K562 (cell line): ENCODE measurements around the gene ATG4C. TPM values are rescaled to one million over a fixed set of nuclear protein-coding genes. Genes with fewer than 3 reads are reported as not detected.

Experiments
- ATAC-seq: fragments of 200-7000 bp; cut with Tn5 transposase; 3 replicates; pipeline ENCODE4 v1.9.1; 2020; ENCODE audit warnings: moderate library complexity
- BruUV-seq: library from RNA; stranded (reverse); fragments of 400-500 nt; replicated peaks from 2 replicates; lab custom pipeline; 2021; lab: Mats Ljungman, UMichigan
- CTCF ChIA-PET: fragments of 300-600 bp; formaldehyde crosslinking; extraction: SDS; loops from one replicate; lab custom pipeline; 2021; ENCODE audit warnings: low intra/inter-chr PET ratio; lab: Yijun Ruan, JAX
- POLR2A ChIA-PET: fragments of 300-600, 350-650 bp; sonication (Branson Sonifier 250); formaldehyde crosslinking; extraction: SDS; loops from one replicate; lab custom pipeline; 2021; ENCODE audit warnings: antibody characterized with exemption, inconsistent platforms; lab: Yijun Ruan, JAX
- DNase-seq, 4 experiments: peaks; one replicate each; pipeline versions ENCODE4 v3.0.0 to v3.0.0-alpha.2; 2011 to 2018; ENCODE audit warnings: low spot score in 3 of 4, mixed read lengths in 3 of 4; ENCODE audit errors: extremely low read depth in 1 of 4
- FAIRE-seq: peaks from 2 replicates; lab custom pipeline; 2011; peaks lifted over from hg19 to GRCh38; lab: Jason Lieb, UNC
- H2AFZ ChIP-seq: 2 replicates; pipeline ENCODE4 v1.6.0; 2011; ENCODE audit warnings: low read depth, low read length, control low read depth, inconsistent platforms
- H3K27ac ChIP-seq: fragments of 200-600 bp; 3 replicates; pipeline ENCODE4 v1.8.0; 2011; ENCODE audit warnings: low read depth, mild to moderate bottlenecking, control low read depth, inconsistent platforms, low read length, moderate library complexity, mixed read lengths; ENCODE audit errors: extremely low read depth
- H3K27me3 ChIP-seq, 2 experiments: fragments of 300-600 bp in 1 of 2; 2 replicates in 1 of 2; 3 replicates in 1 of 2; pipeline versions ENCODE4 v1.6.0 to v1.8.0; 2011; ENCODE audit warnings: inconsistent platforms in 2 of 2, low read length in 2 of 2, mild to moderate bottlenecking in 1 of 2, mixed read lengths in 1 of 2, moderate library complexity in 1 of 2; ENCODE audit not compliant: control insufficient read depth in 2 of 2, insufficient read depth in 2 of 2
- H3K36me3 ChIP-seq: fragments of 300-600 bp; 3 replicates; pipeline ENCODE4 v1.8.0; 2011; ENCODE audit warnings: mild to moderate bottlenecking, low read length, inconsistent platforms; ENCODE audit not compliant: control insufficient read depth, insufficient read depth
- H3K4me1 ChIP-seq, 2 experiments: fragments of 200-600 bp in 1 of 2; replicated peaks in 1 of 2; 2 replicates in 1 of 2; 3 replicates in 1 of 2; pipeline versions ENCODE4 v1.5.1 to v1.8.0; 2011; ENCODE audit warnings: inconsistent platforms in 2 of 2, low read length in 2 of 2, mild to moderate bottlenecking in 1 of 2, mixed read lengths in 1 of 2, moderate library complexity in 1 of 2; ENCODE audit not compliant: control insufficient read depth in 2 of 2, insufficient read depth in 2 of 2
- H3K4me2 ChIP-seq: 2 replicates; pipeline ENCODE4 v1.6.1; 2011; ENCODE audit warnings: low read length, control low read depth, inconsistent platforms, mixed read lengths; ENCODE audit not compliant: insufficient read depth
- H3K4me3 ChIP-seq: fragments of 200-600 bp; sonication (generic), shearing (Covaris generic); 2 replicates; pipeline ENCODE4 v1.5.1; 2016; ENCODE audit warnings: control low read depth, inconsistent platforms
- H3K79me2 ChIP-seq: fragments of 200-600 bp; 3 replicates; pipeline ENCODE4 v1.8.0; 2011; ENCODE audit warnings: low read length, inconsistent platforms; ENCODE audit not compliant: control insufficient read depth, insufficient read depth
- H3K9ac ChIP-seq, 2 experiments: 2 replicates each; pipeline versions ENCODE4 v1.6.0 to v1.6.1; 2011; ENCODE audit warnings: low read depth in 2 of 2, low read length in 2 of 2, control low read depth in 1 of 2, inconsistent platforms in 1 of 2, mild to moderate bottlenecking in 1 of 2, mixed read lengths in 1 of 2; ENCODE audit not compliant: insufficient read depth in 1 of 2
- H3K9me1 ChIP-seq: one replicate; pipeline ENCODE4 v1.6.0; 2011; ENCODE audit warnings: inconsistent platforms, mild to moderate bottlenecking, low read length, moderate library complexity; ENCODE audit not compliant: control insufficient read depth, insufficient read depth
- H3K9me3 ChIP-seq: replicated peaks from 2 replicates; pipeline ENCODE4 v1.5.1; 2011; ENCODE audit warnings: low read depth, low read length, inconsistent platforms; ENCODE audit not compliant: control insufficient read depth, insufficient read depth
- H4K20me1 ChIP-seq: replicated peaks from 2 replicates; pipeline ENCODE4 v1.6.1; 2011; ENCODE audit warnings: low read length, inconsistent platforms, mixed read lengths; ENCODE audit not compliant: control insufficient read depth, insufficient read depth
- BRD9 ChIP-seq: fragments of 450-650 bp; IDR thresholded peaks from 2 replicates; pipeline ENCODE4 v1.6.1; 2018; ENCODE audit warnings: low read depth; ENCODE audit not compliant: partially characterized antibody
- C11orf30 ChIP-seq: fragments of 450-650 bp; IDR thresholded peaks from 2 replicates; pipeline ENCODE4 v1.6.1; 2016; ENCODE audit warnings: low read depth, mild to moderate bottlenecking
- CEBPB ChIP-seq: fragments of 450-650 bp; IDR thresholded peaks from 2 replicates; pipeline ENCODE4 v1.6.1; 2016; ENCODE audit warnings: missing genetic modification characterization, missing compliant biosample characterization
- FOXK1 ChIP-seq: sonication (generic); formaldehyde crosslinking; IDR thresholded peaks from 2 replicates; pipeline ENCODE4 v1.8.0; 2022; ENCODE audit warnings: missing genetic modification reagents, mild to moderate bottlenecking, borderline replicate concordance
- HDGF ChIP-seq: fragments of 450-650 bp; IDR thresholded peaks from 2 replicates; pipeline ENCODE4 v1.6.1; 2016
- HMGN3 ChIP-seq: IDR thresholded peaks from 2 replicates; pipeline ENCODE4 v1.6.1; 2011; ENCODE audit warnings: borderline replicate concordance, low read depth, mild to moderate bottlenecking, mixed read lengths, low read length; ENCODE audit not compliant: insufficient read length; ENCODE audit errors: extremely low read depth
- L3MBTL2 ChIP-seq: fragments of 450-650 bp; IDR thresholded peaks from 2 replicates; pipeline ENCODE4 v1.6.1; 2016; ENCODE audit warnings: mild to moderate bottlenecking, moderate library complexity
- MAFG ChIP-seq: fragments of 450-650 bp; conservative IDR thresholded peaks from 2 replicates; pipeline ENCODE4 v1.6.1; 2016; ENCODE audit warnings: missing genetic modification characterization, missing compliant biosample characterization
- MGA ChIP-seq: fragments of 450-650 bp; IDR thresholded peaks from 2 replicates; pipeline ENCODE4 v1.6.1; 2016; ENCODE audit warnings: mild to moderate bottlenecking, moderate library complexity
- RAD51 ChIP-seq: fragments of 450-650 bp; IDR thresholded peaks from 2 replicates; pipeline ENCODE4 v1.7.1; 2016; ENCODE audit warnings: low read depth, mild to moderate bottlenecking, borderline replicate concordance
- ZBTB12 ChIP-seq: fragments of 250-450 bp; sonication (Bioruptor Pico); IDR thresholded peaks from 2 replicates; pipeline ENCODE4 v1.4.0; 2020
- ZNF316 ChIP-seq: fragments of 450-650 bp; IDR thresholded peaks from 2 replicates; pipeline ENCODE4 v1.6.1; 2016
- WGBS: fragments of 100-300 bp; shearing (Covaris generic); methylation state at CpG from one replicate; pipeline ENCODE4 v1.1.6; 2016; ENCODE audit warnings: low coverage, mixed read lengths; ENCODE audit not compliant: insufficient coverage; ENCODE audit errors: missing lambda C conversion rate; 5-methylcytosine and 5-hydroxymethylcytosine counted together
- in situ Hi-C: fragments of 300-500 bp; cut with MboI; formaldehyde crosslinking; loops from 4 replicates; pipeline ENCODE4 v1.15.0; 2018; ENCODE audit warnings: inconsistent platforms, mixed read lengths
- intact Hi-C: fragments of 100-400 bp; cut with micrococcal nuclease; formaldehyde crosslinking; loops from 2 replicates; pipeline ENCODE4 v1.14.2; 2022
- polyA plus RNA-seq, 8 experiments: library from polyadenylated mRNA; depleted of rRNA in 4 of 8; stranded (reverse) in 5 of 8; unstranded in 3 of 8; fragments of >200 nt; fragmentation: Nextera tagmentation in 2 of 8; fragmentation: Illumina TruSeq in 1 of 8; extraction: Ambion mirVana in 2 of 8; extraction: Trizol in 1 of 8; gene quantifications; 2 replicates each; pipeline versions ENCODE4 v1.2.1 to v1.2.3, GENCODE V29; 2011 to 2014; ENCODE audit warnings: inconsistent platforms in 1 of 8, missing spikeins in 1 of 8
- total RNA-seq, 7 experiments: library from RNA; depleted of rRNA in 6 of 7; stranded (reverse); fragments of >200 nt in 6 of 7; fragmentation: Illumina TruSeq in 2 of 7; extraction: Trizol in 2 of 7; gene quantifications; 2 replicates each; pipeline versions ENCODE4 v1.2.1 to v1.2.3, GENCODE V29; 2011 to 2021; ENCODE audit warnings: low replicate concordance in 1 of 7

Gene ATG4C
- total and polyA plus RNA-seq, 9 of the 15 experiments (the other 6 are each of a cell fraction or from before 2014, with no cell fraction given) = 7.6 to 35.8 (median 16.1) TPM

GRCh38 chr1:62774006-62774405 is 9.9 kb upstream of the ATG4C start:
- Histone ChIP-seq H3K4me2 (no peak overlapping the region), H3K9ac (no peak overlapping the region), H3K36me3 (no peaks in the 10 kb centered on the region), H3K79me2 (no peaks in the 10 kb centered on the region), H3K27me3 (no peaks in the 10 kb centered on the region), H3K4me1 (peaks cover 0 to 12% of the 10 kb centered on the region in 2 experiments; a peak in 2 of 5 replicates), H3K9me3 (no peaks in the 10 kb centered on the region; the same call in none of the 2 replicates), H2AFZ (no peak overlapping the region), H3K4me3 (no peak overlapping the region), H3K9me1 (no peaks in the 10 kb centered on the region), H4K20me1 (no peaks in the 10 kb centered on the region), H3K27ac (no peak overlapping the region)
- intact Hi-C loops (no loop called here), in situ Hi-C loops (no loop called here)
- CTCF ChIA-PET = no interaction called here
- 31% methylated on average over 2 of the region's 2 CpGs for WGBS
- FAIRE-seq = no peak
- DNase-seq = no peak
- POLR2A ChIA-PET = interaction anchor here (0.5 kb wide), 1 partner anchor 508 kb away, joined by 4 read pairs; no protein-coding TSS in a partner anchor
- ATAC-seq = no peak
- no TSS peak for BruUV-seq
- TF ChIP-seq ZBTB12 (CRISPR knock-in tag) = no peak
- TF ChIP-seq RAD51 = no peak
- TF ChIP-seq CEBPB = peak; percentile 75
- peak; percentile 19; the same call in 1 of the 2 replicates for TF ChIP-seq C11orf30
- TF ChIP-seq HDGF = no peak
- no peak for TF ChIP-seq BRD9
- TF ChIP-seq ZNF316 = peak; percentile 58; the same call in 1 of the 2 replicates
- no peak for TF ChIP-seq L3MBTL2
- 0 out of 2 replicates have a peak, but pooled peaks have one; percentile 8 for TF ChIP-seq MAFG (tag)
- TF ChIP-seq HMGN3 = no peak
- TF ChIP-seq MGA = no peak
- no peak for TF ChIP-seq FOXK1
